ENCODE measurements around the gene PAQR7.

PAQR7 gene

GRCh38 chr1:25902462-25902861 is 27.0 kb upstream of the PAQR7 start:
- TF ChIP-seq CTCF (IDR thresholded peaks at IDR 0.05; ENCODE audit: insufficient read depth, low read depth, low read length, missing control alignments) = no peak
- no peak for DNase-seq (ENCODE audit: low read depth)
- no peak overlapping the region for H3K4me3 ChIP-seq (ENCODE audit: low read length)

- DNase-seq (ENCODE audit: low read depth) = no peak
- no peak for TF ChIP-seq CTCF (IDR thresholded peaks at IDR 0.05; ENCODE audit: insufficient read depth, low read depth, low read length, missing control alignments)
- H3K4me3 ChIP-seq (ENCODE audit: low read length) = no peak overlapping the region
Measured at GRCh38 chr1:25900219-25900618, 24.7 kb upstream of the PAQR7 start.

- no peak for TF ChIP-seq CTCF (IDR thresholded peaks at IDR 0.05; ENCODE audit: insufficient read depth, low read depth, low read length, missing control alignments)
- no peak overlapping the region for H3K4me3 ChIP-seq (ENCODE audit: low read length)
- no peak for DNase-seq (ENCODE audit: low read depth)
Measured at GRCh38 chr1:25899792-25900191, 24.3 kb upstream of the PAQR7 start.

GRCh38 chr1:25898223-25899015 is 22.9 kb upstream of the PAQR7 start:
- DNase-seq (ENCODE audit: low read depth) = no peak
- no peak overlapping the region for H3K4me3 ChIP-seq (ENCODE audit: low read length)
- no peak for TF ChIP-seq CTCF (IDR thresholded peaks at IDR 0.05; ENCODE audit: insufficient read depth, low read depth, low read length, missing control alignments)

- TF ChIP-seq CTCF (IDR thresholded peaks at IDR 0.05; ENCODE audit: insufficient read depth, low read depth, low read length, missing control alignments) = no peak
- no peak for DNase-seq (ENCODE audit: low read depth)
- H3K4me3 ChIP-seq (ENCODE audit: low read length) = no peak overlapping the region
Measured at GRCh38 chr1:25897754-25898153, 22.2 kb upstream of the PAQR7 start.

GRCh38 chr1:25896266-25896665 is 20.8 kb upstream of the PAQR7 start:
- TF ChIP-seq CTCF (IDR thresholded peaks at IDR 0.05; ENCODE audit: insufficient read depth, low read depth, low read length, missing control alignments) = no peak
- DNase-seq (ENCODE audit: low read depth) = peak; percentile 39
- no peak overlapping the region for H3K4me3 ChIP-seq (ENCODE audit: low read length)

All from epithelial cell of esophagus (primary cell).